ENCODE measurements around the gene RANGAP1. TPM values are rescaled to one million over a fixed set of nuclear protein-coding genes. Genes with fewer than 3 reads are reported as not detected.

The RANGAP1 gene
- total and polyA plus RNA-seq, 2 of the 13 experiments (the other 11 are each of a cell fraction or from before 2014, with no cell fraction given): 51.8 to 83.9 TPM

- H4K20me1 ChIP-seq (ENCODE audit: insufficient read depth, low read length): no peaks in the 10 kb centered on the region
- H3K9me3 ChIP-seq (ENCODE audit: low read length): no peaks in the 10 kb centered on the region
- no peaks in the 10 kb centered on the region for H3K27me3 ChIP-seq (ENCODE audit: control insufficient read depth in 1 of 2, insufficient read depth in 2 of 2, low read length in 2 of 2)
- no peak overlapping the region for H2AFZ ChIP-seq (ENCODE audit: low read length)
- POLR2A ChIA-PET: interaction anchor here (1.0 kb wide), 1 partner anchor 65 kb away, joined by 3 read pairs; no protein-coding TSS in a partner anchor
- in situ Hi-C loops (cut with HindIII; ENCODE audit: extremely low pct_ligation_motif_present, low pct_unique_long_range_greater_than_20kb) (no loop called here), intact Hi-C loops (cut with micrococcal nuclease; ENCODE audit: unreplicated experiment) (no loop called here)
- CTCF ChIA-PET (ENCODE audit: low intra/inter-chr PET ratio, low total read pairs): no interaction called here
- DNase-seq (ENCODE audit: low spot score) (no peak), FAIRE-seq (no peak), ATAC-seq (no peak)
- H3K79me2 ChIP-seq (ENCODE audit: insufficient read depth, low read length): peaks cover 57% of the 10 kb centered on the region
- no peak overlapping the region for H3K9ac ChIP-seq (ENCODE audit: insufficient read depth, low read depth, low read length)
- no TSS peak for BruUV-seq (replicated peaks)
- no peak overlapping the region for H3K4me3 ChIP-seq (replicated peaks in 1 of 3; ENCODE audit: insufficient read depth in 1 of 3, low read depth in 2 of 3, low read length in 3 of 3)
- H3K4me2 ChIP-seq (ENCODE audit: low read depth, low read length): no peak overlapping the region
- H3K4me1 ChIP-seq (ENCODE audit: insufficient read depth, low read length): peaks cover 31% of the 10 kb centered on the region
- WGBS (ENCODE audit: low lambda C conversion rate): 100% methylated on average over 5 of the region's 5 CpGs
- peaks cover 2 to 15% of the 10 kb centered on the region in 2 experiments; a peak in 4 of 5 replicates for H3K36me3 ChIP-seq (replicated peaks in 1 of 2; ENCODE audit: control insufficient read depth in 1 of 2, insufficient read depth in 2 of 2, low read length in 2 of 2)
- H3K27ac ChIP-seq (ENCODE audit: extremely low read length, insufficient read depth, low read length): no peak overlapping the region
- TF ChIP-seq CREBL2 (CRISPR knock-in tag; IDR thresholded peaks at IDR 0.05; ENCODE audit: borderline replicate concordance): no peak
- no peak for TF ChIP-seq SRSF1 (optimal IDR thresholded peaks at IDR 0.05; ENCODE audit: low read depth, low read length)
- TF ChIP-seq ELF1 (CRISPR knock-in tag; IDR thresholded peaks at IDR 0.05): no peak
- no peak for TF ChIP-seq ZNF747 (CRISPR knock-in tag; IDR thresholded peaks at IDR 0.05; ENCODE audit: borderline replicate concordance)
- TF ChIP-seq PBX3 (CRISPR knock-in tag; IDR thresholded peaks at IDR 0.05; ENCODE audit: borderline replicate concordance): no peak
- TF ChIP-seq RNF219 (CRISPR knock-in tag; IDR thresholded peaks at IDR 0.05): no peak
- TF ChIP-seq ZNF770 (CRISPR knock-in tag; IDR thresholded peaks at IDR 0.05): no peak
- no peak for TF ChIP-seq ZNF232 (CRISPR knock-in tag; IDR thresholded peaks at IDR 0.05; ENCODE audit: borderline replicate concordance)
- TF ChIP-seq HOXA7 (CRISPR knock-in tag; IDR thresholded peaks at IDR 0.05): no peak
- no peak for TF ChIP-seq SIX4 (CRISPR knock-in tag; IDR thresholded peaks at IDR 0.05)
- no peak for TF ChIP-seq DNMT3B (CRISPR knock-in tag; conservative IDR thresholded peaks at IDR 0.05)
- no peak for TF ChIP-seq ZNF20 (CRISPR knock-in tag; IDR thresholded peaks at IDR 0.05)
- TF ChIP-seq DDIT3 (CRISPR knock-in tag; IDR thresholded peaks at IDR 0.05): no peak
- TF ChIP-seq ZGPAT (CRISPR knock-in tag; IDR thresholded peaks at IDR 0.05): no peak
- no peak for TF ChIP-seq ZNF703 (CRISPR knock-in tag; IDR thresholded peaks at IDR 0.05; ENCODE audit: borderline replicate concordance)
- TF ChIP-seq MXD4 (CRISPR knock-in tag; IDR thresholded peaks at IDR 0.05): no peak
- TF ChIP-seq FOXM1 (CRISPR knock-in tag; IDR thresholded peaks at IDR 0.05): no peak
Measured at GRCh38 chr22:41311487-41311886, 25.5 kb upstream of the RANGAP1 start.
